Activated naive CD8-positive, alpha-beta T cell (primary cell): ENCODE data around the gene PLEKHH1.

Experiments
- H3K27ac Mint-ChIP-seq: one replicate; pipeline ENCODE4 v1.8.0; 2021; ENCODE audit warnings: mixed read lengths
- H3K27me3 Mint-ChIP-seq: one replicate; pipeline ENCODE4 v1.8.0; 2021; ENCODE audit warnings: mixed read lengths
- H3K36me3 Mint-ChIP-seq: one replicate; pipeline ENCODE4 v1.8.0; 2021; ENCODE audit warnings: mixed read lengths
- H3K4me1 Mint-ChIP-seq: one replicate; pipeline ENCODE4 v1.8.0; 2021; ENCODE audit warnings: low read depth, mixed read lengths
- H3K4me3 Mint-ChIP-seq: one replicate; pipeline ENCODE4 v1.8.0; 2021; ENCODE audit warnings: mild to moderate bottlenecking, mixed read lengths
- H3K9me3 Mint-ChIP-seq: one replicate; pipeline ENCODE4 v1.8.0; 2021; ENCODE audit warnings: low read depth, mixed read lengths

The PLEKHH1 gene

GRCh38 chr14:67574806-67575205, 41.7 kb downstream of the PLEKHH1 start:
- Mint-ChIP-seq H3K27ac (no peak overlapping the region), H3K9me3 (no peaks in the 10 kb centered on the region), H3K36me3 (no peaks in the 10 kb centered on the region), H3K27me3 (peaks cover 3% of the 10 kb centered on the region), H3K4me1 (no peaks in the 10 kb centered on the region), H3K4me3 (no peak overlapping the region)

DNA sequence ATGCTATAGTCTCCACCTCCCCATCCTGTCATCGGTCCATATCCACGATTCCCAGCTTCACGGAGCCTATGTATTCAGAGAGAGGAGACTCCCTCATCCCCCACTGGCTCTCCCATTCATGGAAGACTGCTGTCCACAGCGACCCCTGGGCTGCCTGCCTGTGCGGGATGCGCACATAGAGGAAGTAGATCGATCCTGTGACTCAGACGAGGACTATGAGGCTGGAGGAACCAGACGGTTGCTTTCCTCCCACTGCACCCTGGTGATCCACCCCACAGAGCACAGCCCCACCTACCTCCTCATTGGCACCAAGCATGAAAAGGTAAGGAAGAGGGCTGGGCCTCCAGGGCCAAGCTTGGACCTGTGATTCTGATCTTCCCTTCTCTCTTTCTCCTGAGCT, 42.6 kb downstream of the PLEKHH1 start:
- Mint-ChIP-seq H3K36me3 (no peaks in the 10 kb centered on the region), H3K4me3 (no peak overlapping the region), H3K9me3 (no peaks in the 10 kb centered on the region), H3K4me1 (no peaks in the 10 kb centered on the region), H3K27me3 (peaks cover 3% of the 10 kb centered on the region), H3K27ac (no peak overlapping the region)

DNA sequence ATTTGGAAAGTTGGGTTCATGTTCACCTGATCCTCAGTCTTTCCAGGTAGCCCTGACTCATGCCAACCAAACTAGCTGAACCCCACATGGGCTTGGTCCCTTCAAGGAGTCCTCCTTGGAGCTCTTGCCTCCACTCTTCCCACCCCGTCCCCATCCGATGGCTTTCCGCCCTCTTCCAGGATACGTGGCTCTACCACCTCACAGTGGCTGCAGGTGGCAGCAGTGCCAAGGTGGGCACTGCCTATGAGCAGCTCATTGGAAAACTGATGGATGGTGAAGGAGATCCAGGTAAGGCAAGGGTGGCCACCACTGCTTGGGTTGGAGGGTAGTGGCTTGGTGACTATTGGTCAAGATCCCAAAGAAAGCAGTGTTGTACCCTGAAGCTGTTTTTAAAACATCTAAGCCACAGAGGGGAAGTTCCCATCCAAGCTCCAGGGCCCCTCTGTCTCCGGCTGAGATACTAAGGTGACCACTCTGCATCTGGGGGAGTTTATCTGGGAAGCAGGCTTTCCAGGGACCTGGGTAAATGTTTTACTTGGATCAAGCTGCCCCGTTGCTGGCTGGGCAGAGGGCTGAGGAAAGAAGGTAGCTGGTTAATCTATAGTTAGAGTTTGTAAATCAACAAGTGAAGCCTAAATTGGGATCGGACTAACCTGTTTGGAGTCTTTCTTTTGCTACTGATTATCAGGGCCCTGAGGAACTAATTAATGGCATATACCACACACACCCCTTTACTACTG, 43.3 kb downstream of the PLEKHH1 start:
- no peak overlapping the region for H3K27ac Mint-ChIP-seq
- H3K4me1 Mint-ChIP-seq: no peaks in the 10 kb centered on the region
- H3K4me3 Mint-ChIP-seq: no peak overlapping the region
- H3K27me3 Mint-ChIP-seq: peaks cover under 1% of the 10 kb centered on the region
- no peaks in the 10 kb centered on the region for H3K36me3 Mint-ChIP-seq
- no peaks in the 10 kb centered on the region for H3K9me3 Mint-ChIP-seq

DNA sequence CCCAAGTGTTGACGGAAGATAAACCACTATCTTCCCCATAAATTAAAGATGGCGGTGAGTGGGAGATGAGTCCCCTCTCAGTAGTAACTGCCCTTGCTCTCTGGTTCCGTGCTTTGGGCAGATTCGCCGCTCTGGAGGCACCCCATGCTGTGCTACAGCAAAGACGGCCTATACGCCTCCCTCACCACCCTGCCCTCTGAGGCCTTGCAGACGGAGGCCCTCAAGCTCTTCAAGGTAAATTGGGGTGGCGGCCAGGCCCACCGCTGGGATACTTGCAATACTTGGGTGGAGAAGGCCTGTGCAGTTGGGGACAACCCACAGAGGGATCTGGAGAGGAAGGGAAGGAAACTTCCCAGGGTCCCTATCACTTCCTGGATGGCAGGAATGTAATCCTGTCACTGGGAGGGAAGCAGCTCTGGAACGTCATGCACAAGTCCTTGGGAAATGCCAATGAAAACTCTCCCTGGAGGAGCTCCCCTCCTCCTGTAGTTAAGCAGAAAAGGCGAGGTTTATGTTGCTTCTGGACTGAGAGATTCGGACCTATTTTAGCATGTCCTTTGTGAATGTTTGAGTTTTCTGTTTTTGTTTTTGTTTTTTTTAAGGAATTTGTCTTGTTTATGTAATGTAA, 44.2 kb downstream of the PLEKHH1 start:
- Mint-ChIP-seq H3K27ac (no peak overlapping the region), H3K27me3 (no peaks in the 10 kb centered on the region), H3K36me3 (no peaks in the 10 kb centered on the region), H3K9me3 (no peaks in the 10 kb centered on the region), H3K4me1 (no peaks in the 10 kb centered on the region), H3K4me3 (no peak overlapping the region)

GRCh38 chr14:67577909-67578749, 45.0 kb downstream of the PLEKHH1 start:
- Mint-ChIP-seq H3K4me1 (no peaks in the 10 kb centered on the region), H3K36me3 (no peaks in the 10 kb centered on the region), H3K4me3 (no peak overlapping the region), H3K9me3 (no peaks in the 10 kb centered on the region), H3K27me3 (no peaks in the 10 kb centered on the region), H3K27ac (no peak overlapping the region)

DNA sequence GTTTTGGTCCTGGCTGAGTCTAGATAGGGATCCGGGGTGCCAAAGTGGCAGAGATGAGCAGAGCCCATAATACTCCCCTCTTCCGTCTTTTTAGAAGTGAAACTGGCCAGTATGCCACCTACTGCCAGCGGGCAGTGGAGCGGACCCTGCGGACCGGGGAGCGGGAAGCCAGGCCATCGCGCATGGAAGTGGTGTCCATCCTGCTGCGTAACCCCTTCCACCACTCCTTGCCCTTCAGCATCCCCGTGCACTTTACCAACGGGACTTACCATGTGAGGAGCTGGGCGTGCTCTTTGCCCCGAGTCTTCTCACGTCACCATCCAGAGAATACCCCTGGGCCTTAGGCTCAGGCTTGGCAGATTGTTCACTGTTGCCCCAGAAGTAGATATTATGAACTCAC, 46.0 kb downstream of the PLEKHH1 start:
- H3K36me3 Mint-ChIP-seq: no peaks in the 10 kb centered on the region
- H3K27me3 Mint-ChIP-seq: no peaks in the 10 kb centered on the region
- no peaks in the 10 kb centered on the region for H3K9me3 Mint-ChIP-seq
- H3K27ac Mint-ChIP-seq: no peak overlapping the region
- no peak overlapping the region for H3K4me3 Mint-ChIP-seq
- no peaks in the 10 kb centered on the region for H3K4me1 Mint-ChIP-seq

DNA sequence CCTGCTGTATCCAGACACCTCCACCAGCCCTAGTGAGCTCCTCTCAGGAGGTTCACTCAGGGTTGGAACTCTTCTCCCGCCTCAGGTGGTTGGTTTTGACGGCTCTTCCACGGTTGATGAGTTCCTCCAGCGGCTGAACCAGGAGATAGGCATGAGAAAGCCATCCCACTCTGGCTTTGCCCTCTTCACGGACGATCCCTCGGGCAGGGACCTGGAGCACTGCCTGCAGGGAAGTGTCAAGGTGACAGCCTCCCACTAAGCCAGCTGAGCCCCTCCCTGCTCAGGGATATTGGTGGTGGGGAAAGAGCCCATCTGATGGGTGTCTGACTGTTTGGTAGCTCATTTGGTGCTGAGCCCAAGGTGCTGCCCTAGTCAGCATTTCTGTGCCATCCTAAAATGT, 46.5 kb downstream of the PLEKHH1 start:
- Mint-ChIP-seq H3K4me1 (no peaks in the 10 kb centered on the region), H3K9me3 (no peaks in the 10 kb centered on the region), H3K36me3 (no peaks in the 10 kb centered on the region), H3K4me3 (no peak overlapping the region), H3K27me3 (no peaks in the 10 kb centered on the region), H3K27ac (no peak overlapping the region)

GRCh38 chr14:67580336-67581171, 47.5 kb downstream of the PLEKHH1 start:
- no peak overlapping the region for H3K27ac Mint-ChIP-seq
- H3K9me3 Mint-ChIP-seq: no peaks in the 10 kb centered on the region
- H3K27me3 Mint-ChIP-seq: no peaks in the 10 kb centered on the region
- no peaks in the 10 kb centered on the region for H3K36me3 Mint-ChIP-seq
- H3K4me1 Mint-ChIP-seq: no peaks in the 10 kb centered on the region
- H3K4me3 Mint-ChIP-seq: no peak overlapping the region

DNA sequence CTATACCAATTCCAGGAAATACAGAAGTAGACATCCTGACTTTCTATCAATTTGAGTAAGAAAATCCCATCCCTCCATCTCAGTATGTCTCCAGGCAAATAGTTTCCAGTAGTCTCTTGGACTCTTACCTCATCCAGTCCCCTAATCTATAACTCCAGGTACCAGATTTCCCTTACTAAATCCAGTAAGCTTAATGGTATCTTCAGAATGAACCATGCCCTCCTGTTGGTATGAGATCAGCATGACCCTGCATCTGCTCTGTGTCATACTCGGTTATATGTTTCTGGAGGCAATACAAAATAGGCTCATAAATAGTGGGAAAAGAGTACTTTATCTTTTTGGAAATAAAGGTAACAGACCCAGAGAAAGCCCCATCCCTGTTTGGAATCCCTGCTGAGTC, 48.6 kb downstream of the PLEKHH1 start:
- no peaks in the 10 kb centered on the region for H3K4me1 Mint-ChIP-seq
- H3K36me3 Mint-ChIP-seq: no peaks in the 10 kb centered on the region
- H3K27me3 Mint-ChIP-seq: no peaks in the 10 kb centered on the region
- no peak overlapping the region for H3K27ac Mint-ChIP-seq
- no peaks in the 10 kb centered on the region for H3K9me3 Mint-ChIP-seq
- H3K4me3 Mint-ChIP-seq: no peak overlapping the region

DNA sequence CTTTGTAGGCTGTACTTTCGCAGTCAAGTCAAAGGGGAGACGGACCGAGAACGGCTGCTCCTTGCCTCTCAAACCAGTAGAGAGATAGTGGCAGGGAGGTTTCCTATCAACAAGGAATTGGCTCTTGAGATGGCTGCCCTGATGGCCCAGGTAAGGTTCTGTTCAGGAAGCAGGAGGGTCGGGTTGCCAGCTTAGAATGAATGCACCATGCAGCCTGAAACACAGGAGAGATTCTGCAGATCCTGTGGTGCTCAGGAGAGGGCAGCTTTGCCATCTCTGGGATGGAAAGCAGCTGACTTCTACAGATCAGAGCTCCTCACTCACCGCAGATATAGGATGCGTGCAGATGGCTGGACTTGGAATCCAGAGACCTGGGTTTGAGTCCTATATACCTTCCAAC, 49.0 kb downstream of the PLEKHH1 start:
- no peaks in the 10 kb centered on the region for H3K27me3 Mint-ChIP-seq
- no peaks in the 10 kb centered on the region for H3K4me1 Mint-ChIP-seq
- H3K27ac Mint-ChIP-seq: no peak overlapping the region
- H3K4me3 Mint-ChIP-seq: no peak overlapping the region
- no peaks in the 10 kb centered on the region for H3K9me3 Mint-ChIP-seq
- H3K36me3 Mint-ChIP-seq: no peaks in the 10 kb centered on the region

GRCh38 chr14:67583711-67584644, 50.9 kb downstream of the PLEKHH1 start:
- no peak overlapping the region for H3K4me3 Mint-ChIP-seq
- no peaks in the 10 kb centered on the region for H3K4me1 Mint-ChIP-seq
- H3K36me3 Mint-ChIP-seq: no peaks in the 10 kb centered on the region
- no peaks in the 10 kb centered on the region for H3K9me3 Mint-ChIP-seq
- no peak overlapping the region for H3K27ac Mint-ChIP-seq
- H3K27me3 Mint-ChIP-seq: no peaks in the 10 kb centered on the region

DNA sequence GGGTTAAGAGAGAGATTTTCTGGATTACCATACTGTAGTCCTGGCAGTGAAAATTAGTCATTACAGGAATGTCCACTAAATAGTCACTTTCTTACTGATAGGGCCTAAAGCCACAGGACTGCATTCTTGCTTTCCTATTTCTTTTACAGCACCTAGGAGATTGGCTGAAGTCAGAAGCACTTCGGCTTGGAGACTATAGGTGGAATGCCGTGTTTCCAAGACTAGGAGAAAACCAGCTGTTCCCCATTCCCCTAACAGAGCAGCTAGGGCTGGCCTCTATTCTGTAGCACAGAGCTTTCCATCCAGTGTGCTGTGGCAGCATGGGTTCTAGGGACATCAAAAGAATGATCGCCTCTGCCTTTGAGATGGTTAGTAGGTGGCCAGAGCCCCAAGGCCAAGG, 51.9 kb downstream of the PLEKHH1 start:
- Mint-ChIP-seq H3K4me3 (no peak overlapping the region), H3K27me3 (no peaks in the 10 kb centered on the region), H3K36me3 (peaks cover 2% of the 10 kb centered on the region), H3K4me1 (no peaks in the 10 kb centered on the region), H3K27ac (no peak overlapping the region), H3K9me3 (no peaks in the 10 kb centered on the region)

- H3K4me3 Mint-ChIP-seq: no peak overlapping the region
- no peaks in the 10 kb centered on the region for H3K4me1 Mint-ChIP-seq
- H3K9me3 Mint-ChIP-seq: no peaks in the 10 kb centered on the region
- peak overlapping the region; percentile 13 for H3K27ac Mint-ChIP-seq
- no peaks in the 10 kb centered on the region for H3K27me3 Mint-ChIP-seq
- H3K36me3 Mint-ChIP-seq: peaks cover 2% of the 10 kb centered on the region
These were observed 53.3 kb downstream of the PLEKHH1 start for GRCh38 chr14:67586369-67586768.
